Stimulated activated naive CD8-positive, alpha-beta T cell treated with anti-CD3 and anti-CD28 coated beads, Interleukin-15, Interleukin-2, amounts not matched to agents 100 ng/mL and 50 ng/mL, for 24 hours (primary cell): Measurements from ENCODE around the gene WDR62.

Source experiments
- H3K27ac Mint-ChIP-seq: one replicate; pipeline ENCODE4 v1.8.0; 2021; ENCODE audit warnings: mild to moderate bottlenecking, mixed read lengths
- H3K27me3 Mint-ChIP-seq: one replicate; pipeline ENCODE4 v1.8.0; 2021; ENCODE audit warnings: mixed read lengths
- H3K36me3 Mint-ChIP-seq: one replicate; pipeline ENCODE4 v1.8.0; 2021; ENCODE audit warnings: low read depth, mixed read lengths
- H3K4me1 Mint-ChIP-seq: one replicate; pipeline ENCODE4 v1.8.0; 2021; ENCODE audit warnings: low read depth, mixed read lengths
- H3K4me3 Mint-ChIP-seq: one replicate; pipeline ENCODE4 v1.8.0; 2021; ENCODE audit warnings: mild to moderate bottlenecking, mixed read lengths
- H3K9me3 Mint-ChIP-seq: one replicate; pipeline ENCODE4 v1.8.0; 2021; ENCODE audit warnings: mixed read lengths

Gene WDR62

DNA sequence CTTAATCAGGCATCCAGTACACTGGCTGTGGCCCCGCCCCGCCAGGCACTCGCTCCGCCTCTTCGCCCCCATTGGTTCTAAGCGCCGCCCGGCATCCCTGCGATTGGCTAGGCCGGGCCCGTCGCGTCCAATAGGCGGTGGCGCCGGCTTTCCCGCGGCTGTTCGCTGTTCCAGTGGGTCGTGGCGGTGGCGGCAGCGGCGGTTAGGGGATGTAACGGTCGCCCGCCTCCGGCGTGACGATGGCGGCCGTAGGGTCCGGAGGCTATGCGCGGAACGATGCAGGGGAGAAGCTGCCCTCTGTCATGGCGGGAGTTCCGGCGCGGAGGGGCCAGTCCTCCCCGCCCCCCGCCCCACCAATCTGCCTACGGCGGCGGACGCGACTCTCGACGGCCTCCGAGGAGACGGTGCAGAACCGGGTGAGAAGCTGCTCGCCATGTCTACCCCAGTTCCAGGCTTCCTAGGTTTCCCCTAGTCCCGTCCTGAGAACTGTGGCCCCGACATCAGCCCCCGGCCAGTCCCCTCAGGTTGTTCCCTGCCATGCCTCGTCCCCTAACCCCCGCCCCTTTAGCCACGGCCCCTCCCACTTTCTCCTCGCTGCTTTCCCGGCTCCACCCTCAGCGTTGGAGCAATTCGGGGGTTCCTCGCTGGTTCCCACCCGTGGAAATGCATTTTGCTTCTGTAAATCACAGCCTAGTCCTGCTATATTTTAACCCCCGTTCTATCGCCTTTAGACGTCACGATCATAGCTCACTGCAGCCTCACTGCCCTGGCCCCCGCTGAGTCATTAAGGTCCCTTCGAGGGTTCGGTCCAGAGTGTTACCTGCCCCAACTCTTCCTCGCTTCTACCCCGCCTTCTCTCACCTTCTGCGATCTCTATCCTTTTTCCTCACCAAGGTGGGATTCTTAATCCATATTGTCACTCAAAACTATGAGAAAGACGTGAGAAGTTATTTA is at the start of gene WDR62:
Gene WDR62 (plus strand): TSS at position 165 of the 954 bp plus-strand sequence. CDS start 75 bp downstream, at position 240.
- Mint-ChIP-seq H3K27ac (peak within 1 kb of the TSS; percentile 95), H3K36me3 (peaks cover 15% of the 10 kb centered on the region), H3K27me3 (no peaks in the 10 kb centered on the region), H3K9me3 (no peaks in the 10 kb centered on the region), H3K4me1 (peaks cover 21% of the 10 kb centered on the region), H3K4me3 (peak within 1 kb of the TSS; percentile 93)

DNA sequence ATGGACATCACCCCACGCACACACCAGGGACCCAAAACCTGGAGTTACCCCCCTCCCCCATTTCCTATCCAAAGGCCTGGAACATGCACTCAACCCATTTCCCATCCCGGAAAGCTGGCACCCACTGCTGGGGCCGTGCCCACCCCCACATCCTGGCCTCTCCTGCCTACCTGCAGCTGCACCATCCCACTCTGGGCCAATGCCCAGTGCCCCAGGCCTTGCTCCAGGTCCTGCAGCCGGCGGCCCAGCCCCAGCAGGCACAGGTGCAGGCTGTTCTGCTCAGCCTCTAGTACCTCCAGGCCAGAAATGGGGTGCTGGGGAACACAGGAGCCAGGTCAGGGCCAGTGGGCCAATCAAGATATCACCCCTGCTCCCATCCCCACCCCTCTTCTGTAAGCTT is 47.7 kb upstream of the WDR62 start:
- Mint-ChIP-seq H3K27ac (no peak overlapping the region), H3K9me3 (no peaks in the 10 kb centered on the region), H3K36me3 (no peaks in the 10 kb centered on the region), H3K4me1 (peaks cover 11% of the 10 kb centered on the region), H3K27me3 (no peaks in the 10 kb centered on the region), H3K4me3 (no peak overlapping the region)

DNA sequence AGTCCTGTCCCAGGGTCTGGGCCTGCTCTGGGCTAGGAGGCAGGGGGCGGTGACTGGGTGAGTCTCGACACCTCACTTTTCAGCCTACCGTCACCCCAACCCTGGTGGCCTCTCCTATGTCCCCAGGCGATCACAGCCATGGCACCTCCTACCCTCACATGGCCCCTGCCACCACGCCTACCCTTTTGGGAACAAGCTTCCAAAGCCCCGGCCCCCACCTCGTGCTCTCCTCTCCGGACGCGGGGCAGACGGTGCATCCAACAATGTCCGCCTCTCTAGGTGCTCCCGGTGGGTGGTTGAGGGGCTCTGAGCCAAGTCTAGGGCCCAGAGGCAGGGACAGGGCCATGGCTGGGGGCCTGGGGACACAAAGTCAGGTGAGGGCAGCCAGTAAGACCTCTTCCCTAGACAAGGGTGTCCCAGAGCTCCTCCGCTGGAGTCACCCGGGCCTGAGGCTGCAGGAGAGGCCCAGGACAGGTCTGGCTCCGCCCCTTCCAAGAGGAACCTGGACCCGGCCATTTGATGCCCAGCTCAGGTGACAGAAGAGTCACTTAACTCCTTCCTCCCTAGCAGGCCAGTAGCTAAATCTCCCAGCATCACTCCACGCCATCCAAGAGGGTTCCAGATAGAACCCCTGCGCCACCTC is 46.2 kb upstream of the WDR62 start, which contains the start of gene SYNE4:
Gene SYNE4 (minus strand): TSS at position 478 of the 643 bp plus-strand sequence. CDS start 132 bp downstream, at position 346.
- peaks cover 19% of the 10 kb centered on the region for H3K4me1 Mint-ChIP-seq
- H3K4me3 Mint-ChIP-seq, result peak within 1 kb of the TSS; percentile 5
- no peak within 1 kb of the TSS for H3K27ac Mint-ChIP-seq
- no peaks in the 10 kb centered on the region for H3K27me3 Mint-ChIP-seq
- no peaks in the 10 kb centered on the region for H3K36me3 Mint-ChIP-seq
- no peaks in the 10 kb centered on the region for H3K9me3 Mint-ChIP-seq

DNA sequence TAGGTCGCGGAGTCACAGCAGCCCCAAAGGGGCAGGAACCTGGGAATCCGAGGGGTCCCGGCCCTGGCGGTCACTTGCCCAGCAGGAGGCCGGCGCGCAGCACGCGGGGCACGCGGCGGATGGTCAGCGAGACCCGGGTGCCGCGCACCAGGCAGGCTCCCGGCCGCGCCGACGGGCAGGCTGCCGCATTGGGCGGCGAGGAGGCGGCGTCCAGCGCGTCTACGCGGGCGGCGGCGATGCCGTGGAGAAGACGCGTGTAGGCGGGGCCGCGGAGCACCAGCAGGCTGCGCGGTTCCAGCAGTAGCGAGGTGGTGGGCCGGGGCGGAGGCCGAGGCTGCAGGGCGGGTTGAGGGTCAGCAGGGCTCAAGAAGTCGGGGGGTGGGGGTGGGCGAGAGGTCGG is 45.5 kb upstream of the WDR62 start:
- H3K27ac Mint-ChIP-seq, result no peak overlapping the region

DNA sequence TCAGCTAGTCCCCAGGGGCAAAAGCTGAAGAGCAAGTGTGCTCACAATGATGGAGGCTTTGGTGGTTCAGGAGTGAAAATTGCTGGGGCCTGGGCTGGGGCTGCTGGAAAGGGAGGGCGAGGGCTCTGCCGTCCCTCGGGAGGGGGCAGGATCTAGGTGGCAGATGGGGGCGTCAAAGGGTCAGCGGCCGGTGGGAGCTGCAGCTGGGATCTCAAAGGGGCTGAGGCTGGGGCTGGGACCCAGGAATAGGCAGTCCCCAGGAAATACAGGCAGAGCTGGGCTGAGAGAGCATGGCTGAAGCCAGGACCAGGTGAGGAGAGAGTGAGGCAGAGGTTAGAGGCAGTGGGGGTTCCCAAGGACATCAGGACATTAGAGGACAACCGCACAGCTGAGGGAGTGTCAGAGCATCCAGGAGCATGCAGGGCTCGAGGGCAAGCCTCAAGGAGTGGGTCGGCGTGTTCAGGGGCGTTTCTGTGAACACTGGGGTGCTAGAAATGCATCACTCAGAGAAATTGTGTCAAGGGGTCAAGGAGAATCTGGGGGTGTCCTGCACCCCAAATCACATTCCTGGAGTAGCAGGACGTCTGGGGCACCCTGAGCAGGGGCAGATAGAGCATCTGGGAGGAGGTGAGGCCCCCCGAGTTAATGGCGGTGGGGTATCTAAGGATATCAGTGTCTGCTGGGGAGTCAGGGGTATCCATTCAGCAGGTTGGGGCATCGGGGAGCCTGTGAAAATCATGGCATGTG is 44.9 kb upstream of the WDR62 start:
- Mint-ChIP-seq H3K27me3 (no peaks in the 10 kb centered on the region), H3K27ac (no peak overlapping the region), H3K36me3 (no peaks in the 10 kb centered on the region), H3K4me3 (peak overlapping the region; percentile 4), H3K9me3 (no peaks in the 10 kb centered on the region), H3K4me1 (peaks cover 32% of the 10 kb centered on the region)

More for the DNA sequence above, 45.5 kb upstream of the WDR62 start:
- H3K27me3 Mint-ChIP-seq, result no peaks in the 10 kb centered on the region
- no peaks in the 10 kb centered on the region for H3K9me3 Mint-ChIP-seq
- H3K4me1 Mint-ChIP-seq, result peaks cover 26% of the 10 kb centered on the region
- H3K36me3 Mint-ChIP-seq, result no peaks in the 10 kb centered on the region
- no peak overlapping the region for H3K4me3 Mint-ChIP-seq

DNA sequence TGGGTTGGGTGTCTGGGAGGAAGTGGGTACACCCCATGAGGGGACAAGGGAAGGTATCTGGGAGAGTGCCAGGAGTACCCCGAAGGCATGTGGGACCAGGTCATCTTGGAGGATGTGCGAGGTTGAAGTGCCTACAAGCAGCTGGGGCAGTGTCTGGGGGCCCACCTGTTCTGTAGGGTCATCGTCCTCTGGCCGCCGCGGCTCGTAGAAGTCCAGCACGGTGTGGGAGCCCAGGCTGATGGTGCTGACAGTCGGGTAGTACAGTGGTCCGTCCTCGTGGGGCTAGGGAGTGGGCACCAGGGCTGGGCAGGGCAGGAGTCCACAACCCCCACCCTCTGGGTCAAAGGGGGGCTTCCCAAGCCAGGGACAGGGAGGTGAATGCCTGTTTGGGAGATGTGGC is 44.3 kb upstream of the WDR62 start:
- H3K36me3 Mint-ChIP-seq, result no peaks in the 10 kb centered on the region
- no peaks in the 10 kb centered on the region for H3K9me3 Mint-ChIP-seq
- no peaks in the 10 kb centered on the region for H3K27me3 Mint-ChIP-seq
- H3K4me1 Mint-ChIP-seq, result peaks cover 38% of the 10 kb centered on the region
- no peak overlapping the region for H3K27ac Mint-ChIP-seq
- no peak overlapping the region for H3K4me3 Mint-ChIP-seq

DNA sequence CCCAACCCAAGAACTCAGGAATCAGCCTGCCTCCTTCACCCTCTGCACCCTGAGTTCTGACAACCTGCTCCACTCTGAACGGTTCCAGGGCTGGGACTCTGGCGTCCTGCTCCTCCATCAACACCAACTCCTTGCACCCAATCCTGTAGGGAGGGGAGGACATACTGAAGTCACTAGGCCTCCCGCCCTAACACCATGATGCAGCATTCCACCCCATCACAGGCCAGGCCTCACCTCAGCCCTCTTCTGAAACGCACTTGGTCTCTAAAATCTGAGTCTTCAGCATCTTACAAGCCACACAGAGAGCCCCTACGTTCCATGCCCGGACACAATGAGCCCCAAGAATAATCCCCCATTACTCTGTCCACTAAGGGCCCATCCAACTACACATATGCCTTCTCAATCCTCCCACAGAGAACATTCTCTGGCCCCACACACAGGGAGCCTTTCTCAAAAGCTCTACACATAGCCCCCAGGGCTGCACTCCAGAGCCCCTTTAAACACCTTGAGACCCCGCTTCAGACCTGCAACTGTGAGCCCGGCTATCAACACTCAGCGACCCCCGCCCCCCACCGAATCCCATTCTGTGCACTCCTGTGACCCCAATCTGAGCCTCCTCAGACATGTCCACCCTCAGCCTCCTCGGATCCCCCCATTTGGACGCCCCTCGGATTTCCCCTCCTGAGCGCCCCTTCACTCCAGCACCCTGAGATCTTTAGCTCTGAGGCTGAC is 41.3 kb upstream of the WDR62 start:
- no peaks in the 10 kb centered on the region for H3K36me3 Mint-ChIP-seq
- H3K4me1 Mint-ChIP-seq, result peaks cover 42% of the 10 kb centered on the region
- H3K9me3 Mint-ChIP-seq, result no peaks in the 10 kb centered on the region
- H3K27ac Mint-ChIP-seq, result peak overlapping the region; percentile 94
- H3K27me3 Mint-ChIP-seq, result no peaks in the 10 kb centered on the region
- H3K4me3 Mint-ChIP-seq, result peak overlapping the region; percentile 92

DNA sequence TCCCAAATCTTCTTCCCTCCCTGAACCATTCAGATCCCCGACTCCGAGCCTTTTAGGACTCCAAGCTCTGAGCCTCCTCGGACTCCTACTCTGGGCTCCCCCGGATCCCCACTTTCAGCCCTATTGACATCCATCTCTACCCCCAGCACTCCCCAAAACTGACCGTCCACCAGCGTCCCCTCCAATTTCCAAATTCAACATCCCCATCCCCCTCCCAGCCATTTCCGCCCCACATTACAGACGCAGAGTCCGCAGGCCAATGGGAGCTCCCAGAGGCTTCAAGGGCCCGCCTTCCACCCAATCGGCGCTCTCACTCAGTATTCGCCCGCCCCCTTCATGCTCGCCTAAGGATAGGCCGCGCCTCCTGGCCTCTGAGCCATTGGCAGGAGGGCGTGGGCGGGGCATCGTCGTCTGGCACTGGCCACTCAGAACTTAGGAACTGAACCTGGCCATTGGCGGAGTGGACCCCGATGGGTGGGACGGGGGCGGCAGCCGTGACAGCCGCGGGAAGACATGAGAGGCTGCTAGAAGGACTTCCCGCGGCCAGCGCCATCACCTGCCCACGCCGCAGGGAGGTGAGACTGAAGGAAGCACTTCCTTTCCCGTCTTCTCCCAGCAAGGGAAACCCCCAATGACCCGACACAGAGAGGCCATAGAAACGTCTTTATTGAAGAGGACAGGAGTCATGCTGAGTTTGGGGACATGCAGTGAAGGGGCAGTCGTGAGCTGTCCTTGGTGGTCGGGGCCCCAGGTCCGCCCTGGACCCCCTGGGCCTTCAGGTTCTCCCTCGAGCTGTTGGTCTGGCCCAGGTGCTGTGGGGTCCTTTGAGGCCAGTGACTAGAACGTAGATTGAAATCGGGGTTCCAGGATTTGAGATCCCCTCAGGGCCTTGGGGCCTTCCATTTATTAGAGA is 40.4 kb upstream of the WDR62 start, which contains the start of gene ALKBH6:
Gene ALKBH6 (minus strand): TSS at position 202 of the 913 bp plus-strand sequence. CDS start 816 bp downstream, outside the sequence.
- H3K4me3 Mint-ChIP-seq, result peak within 1 kb of the TSS; percentile 92
- H3K4me1 Mint-ChIP-seq, result peaks cover 38% of the 10 kb centered on the region
- H3K36me3 Mint-ChIP-seq, result no peaks in the 10 kb centered on the region
- H3K27me3 Mint-ChIP-seq, result no peaks in the 10 kb centered on the region
- H3K27ac Mint-ChIP-seq, result peak within 1 kb of the TSS; percentile 94
- no peaks in the 10 kb centered on the region for H3K9me3 Mint-ChIP-seq

DNA sequence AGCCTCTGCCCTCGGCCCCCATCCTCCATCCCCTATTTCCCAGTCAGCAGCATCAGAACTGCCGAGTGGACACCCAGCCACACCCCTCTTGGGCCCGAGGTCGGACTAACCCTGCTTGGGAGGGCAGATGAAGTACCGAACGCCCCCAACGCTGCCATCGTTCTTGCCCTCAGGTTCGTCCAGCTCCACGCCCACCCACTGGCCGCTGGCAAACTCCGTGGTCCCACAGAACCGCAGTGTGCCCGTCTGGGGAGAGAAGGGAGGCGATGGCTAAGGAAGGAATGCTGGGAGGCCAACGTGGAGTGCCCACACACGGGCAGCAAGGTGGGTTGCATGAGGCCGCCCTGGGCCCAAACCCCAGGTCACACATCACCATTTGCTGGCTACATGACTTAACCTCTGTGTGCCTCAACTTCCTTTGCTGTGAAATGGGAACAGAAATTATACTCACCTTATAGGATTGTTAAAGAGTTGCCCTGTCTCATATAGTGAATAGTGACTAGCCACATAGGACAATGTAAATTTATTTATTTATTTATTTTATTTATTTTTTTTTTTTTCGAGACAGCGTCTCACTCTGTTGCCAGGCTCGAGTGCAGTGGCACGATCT is 35.5 kb upstream of the WDR62 start:
- Mint-ChIP-seq H3K9me3 (no peaks in the 10 kb centered on the region), H3K4me3 (no peak overlapping the region), H3K4me1 (peaks cover 17% of the 10 kb centered on the region), H3K36me3 (peaks cover 20% of the 10 kb centered on the region), H3K27ac (no peak overlapping the region), H3K27me3 (no peaks in the 10 kb centered on the region)

DNA sequence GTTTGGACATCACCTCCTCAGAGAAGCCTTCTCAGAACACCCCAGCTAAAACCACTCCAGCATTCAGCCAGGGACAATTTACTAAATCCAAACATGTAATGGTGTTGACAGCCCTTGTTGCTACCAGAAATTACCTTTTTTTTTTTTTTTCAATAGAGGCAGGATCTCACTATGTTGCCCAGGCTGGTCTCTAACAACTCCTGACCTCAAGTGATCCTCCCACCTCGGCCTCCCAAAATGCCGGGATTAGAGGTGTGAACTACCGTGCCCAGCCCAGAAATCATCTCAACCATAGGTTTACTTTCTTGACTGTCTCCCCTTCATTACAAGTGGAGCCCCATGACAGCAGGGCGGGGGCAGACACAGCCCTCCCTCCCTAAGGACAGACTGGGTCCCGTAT is 31.3 kb upstream of the WDR62 start:
- Mint-ChIP-seq H3K4me3 (no peak overlapping the region), H3K27me3 (no peaks in the 10 kb centered on the region), H3K27ac (no peak overlapping the region), H3K4me1 (no peaks in the 10 kb centered on the region), H3K9me3 (no peaks in the 10 kb centered on the region), H3K36me3 (peaks cover 25% of the 10 kb centered on the region)

DNA sequence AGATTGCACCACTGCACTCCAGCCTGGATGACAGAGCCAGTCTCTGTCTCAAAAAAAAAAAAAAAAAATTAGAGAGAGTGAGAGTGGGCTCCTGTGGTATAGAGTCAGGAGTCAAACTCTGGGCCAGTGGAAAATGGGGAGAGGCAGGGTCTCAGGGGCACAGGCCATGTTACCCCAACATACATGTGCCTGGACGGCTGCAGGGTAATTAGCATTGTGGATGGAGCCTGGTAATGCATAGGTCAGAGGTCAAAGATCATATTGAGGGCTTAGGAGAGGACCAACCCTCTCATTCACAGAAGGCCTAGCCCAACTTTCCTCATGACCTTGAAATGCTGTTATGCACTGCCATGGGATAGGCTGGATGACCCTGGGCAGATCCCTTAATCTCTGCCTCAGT is 29.2 kb upstream of the WDR62 start:
- H3K27ac Mint-ChIP-seq, result no peak overlapping the region
- no peaks in the 10 kb centered on the region for H3K4me1 Mint-ChIP-seq
- H3K36me3 Mint-ChIP-seq, result peaks cover 27% of the 10 kb centered on the region
- no peaks in the 10 kb centered on the region for H3K9me3 Mint-ChIP-seq
- H3K4me3 Mint-ChIP-seq, result no peak overlapping the region
- no peaks in the 10 kb centered on the region for H3K27me3 Mint-ChIP-seq

DNA sequence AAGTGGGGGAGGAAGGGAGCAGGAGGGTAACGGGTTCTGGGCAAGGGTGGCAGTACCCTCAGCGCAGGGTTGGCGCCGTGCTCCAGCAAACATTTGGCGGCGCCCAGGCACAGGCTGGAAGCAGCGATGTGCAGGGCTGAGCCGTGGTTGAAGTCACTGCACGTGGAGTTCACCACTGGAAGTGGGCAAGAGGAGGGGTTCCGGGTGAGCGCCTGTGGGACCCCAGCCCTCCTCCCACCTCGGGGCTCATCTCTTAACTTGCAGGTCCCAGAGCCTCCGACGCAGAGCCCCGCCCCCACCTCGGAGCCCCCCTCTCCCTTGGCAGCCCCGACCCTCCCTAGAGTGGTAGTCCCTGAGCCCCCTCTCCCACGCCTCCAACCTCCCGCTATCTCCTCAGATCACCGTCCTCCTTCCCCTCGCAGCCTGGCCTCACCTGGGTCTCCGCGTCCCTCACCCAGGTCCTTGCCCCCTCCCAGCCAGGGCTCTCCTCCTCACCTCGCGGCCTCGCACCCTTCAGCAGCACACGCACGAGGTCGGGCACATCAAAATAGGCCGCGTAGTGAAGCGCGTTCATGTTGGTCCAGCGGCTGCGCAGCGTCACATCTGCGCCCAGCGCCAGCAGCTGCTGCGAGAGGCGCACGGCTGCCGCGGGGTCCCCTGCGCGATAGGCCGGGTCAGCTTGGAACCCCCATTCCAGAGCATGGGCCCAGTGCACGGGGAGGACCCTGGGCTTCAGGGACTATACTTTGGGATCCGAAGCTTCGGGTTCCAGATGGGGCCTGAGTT is 28.4 kb upstream of the WDR62 start:
- Mint-ChIP-seq H3K27ac (no peak overlapping the region), H3K4me3 (no peak overlapping the region), H3K27me3 (no peaks in the 10 kb centered on the region), H3K9me3 (no peaks in the 10 kb centered on the region), H3K4me1 (no peaks in the 10 kb centered on the region), H3K36me3 (peaks cover 24% of the 10 kb centered on the region)
